Right kidney (tissue), 1 donor: Measurements from ENCODE around the gene SRPX.
A peak's percentile ranks its signal among the peaks of the same experiment; 100 is the strongest.

ENCODE experiments used
- DNase-seq: peaks from one replicate; pipeline ENCODE4 v3.0.0-alpha.2; 2016

SRPX gene

GRCh38 chrX:38211891-38212635 is 8.6 kb downstream of the SRPX start:
- no peak for DNase-seq

GRCh38 chrX:38206542-38206941 is 14.1 kb downstream of the SRPX start:
- DNase-seq: no peak

GRCh38 chrX:38206036-38206435 is 14.6 kb downstream of the SRPX start:
- DNase-seq: no peak

- no peak for DNase-seq
These were observed 15.6 kb downstream of the SRPX start for GRCh38 chrX:38205039-38205438.

GRCh38 chrX:38192007-38192810 is 28.5 kb downstream of the SRPX start:
- no peak for DNase-seq

- no peak for DNase-seq
These were observed 31.0 kb downstream of the SRPX start for GRCh38 chrX:38189431-38190250.

GRCh38 chrX:38183596-38183995 is 37.1 kb downstream of the SRPX start:
- DNase-seq: no peak

- no peak for DNase-seq
These were observed 39.3 kb downstream of the SRPX start for GRCh38 chrX:38181357-38181756.

GRCh38 chrX:38178396-38178795 is 42.3 kb downstream of the SRPX start:
- no peak for DNase-seq

- DNase-seq: peak; percentile 6
These were observed 45.5 kb downstream of the SRPX start for GRCh38 chrX:38175139-38175538.

GRCh38 chrX:38172596-38172995 is 48.1 kb downstream of the SRPX start:
- no peak for DNase-seq

GRCh38 chrX:38170556-38170955 is 50.1 kb downstream of the SRPX start:
- DNase-seq: no peak

GRCh38 chrX:38166478-38167083 is 54.1 kb downstream of the SRPX start:
- DNase-seq: peak; percentile 9

GRCh38 chrX:38165023-38165422 is 55.6 kb downstream of the SRPX start:
- no peak for DNase-seq

- no peak for DNase-seq
These were observed 57.5 kb downstream of the SRPX start for GRCh38 chrX:38163193-38163592.

GRCh38 chrX:38156838-38157237 is 63.8 kb downstream of the SRPX start:
- no peak for DNase-seq

- no peak for DNase-seq
These were observed 65.9 kb downstream of the SRPX start for GRCh38 chrX:38154818-38155217.

GRCh38 chrX:38154340-38154739 is 66.3 kb downstream of the SRPX start:
- no peak for DNase-seq

GRCh38 chrX:38151441-38151840 is 69.2 kb downstream of the SRPX start:
- DNase-seq: no peak

- no peak for DNase-seq
These were observed 69.7 kb downstream of the SRPX start for GRCh38 chrX:38150993-38151392.

GRCh38 chrX:38149016-38149415 is 71.7 kb downstream of the SRPX start:
- no peak for DNase-seq

GRCh38 chrX:38142610-38143009 is 78.1 kb downstream of the SRPX start:
- DNase-seq: no peak

- DNase-seq: no peak
These were observed 81.8 kb downstream of the SRPX start for GRCh38 chrX:38138900-38139299.
